ENCODE results near the gene NOX4. TPM values are rescaled to one million over a fixed set of nuclear protein-coding genes. Genes with fewer than 3 reads are reported as not detected.
A peak's percentile ranks its signal among the peaks of the same experiment; 100 is the strongest.

The NOX4 gene
- total RNA-seq (0.49 and 0.74 TPM in 2 replicates), polyA plus RNA-seq (1.1 TPM in 1 of 2 replicates, not detected in the other)

DNA sequence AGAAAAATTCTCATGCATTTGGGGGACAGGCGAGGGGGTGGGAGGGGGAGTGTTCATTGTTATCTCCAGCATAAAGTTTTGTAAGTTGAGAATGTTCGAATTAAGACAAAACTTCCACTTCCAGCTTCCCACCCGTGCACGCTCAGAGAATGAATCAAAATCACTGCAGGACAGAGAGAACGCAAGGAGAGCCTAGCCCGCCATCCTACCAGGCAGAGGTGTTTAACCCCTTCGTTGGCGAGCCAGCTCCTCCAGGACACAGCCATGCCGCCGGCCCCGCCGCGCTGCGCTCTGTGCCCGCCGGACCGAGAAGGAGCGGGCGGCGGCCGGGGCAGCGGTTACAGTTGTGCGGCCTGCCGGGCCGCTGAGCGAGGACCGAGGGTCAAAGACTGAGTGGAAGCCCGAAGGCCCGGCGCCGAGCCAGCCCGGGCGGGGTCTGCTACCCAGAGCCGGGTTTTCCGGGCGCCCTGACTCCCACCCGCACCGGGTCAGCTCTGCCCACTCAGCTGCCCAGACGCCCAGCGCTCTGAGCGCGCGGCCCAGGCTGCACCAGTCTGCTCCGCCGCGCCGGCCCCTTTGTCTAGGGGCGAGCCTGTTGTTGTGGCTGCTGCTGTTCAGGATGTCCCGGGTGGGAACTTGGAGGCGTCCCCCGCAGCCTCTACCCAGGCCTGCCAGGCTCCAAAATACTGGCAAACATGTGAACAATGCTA lies at the start of gene NOX4:
NOX4 (minus strand) TSS at position 395 of the 710 bp plus-strand sequence; CDS start at position 266, 129 bp downstream.
- Histone ChIP-seq H3K9me3 (ENCODE audit: low read depth) (no peaks in the 10 kb centered on the region), H3K36me3 (no peaks in the 10 kb centered on the region), H3K27me3 (peaks cover 5% of the 10 kb centered on the region), H3K4me3 (peak within 1 kb of the TSS; percentile 71), H3K4me1 (ENCODE audit: low read depth) (peaks cover 5% of the 10 kb centered on the region), H3K27ac (no peak within 1 kb of the TSS)
- no peak for TF ChIP-seq CTCF (IDR thresholded peaks at IDR 0.05; ENCODE audit: low read depth, low read length)
- DNase-seq (ENCODE audit: low read depth in 1 of 2, low spot score in 1 of 2) = peak; percentile 67 to 73

DNA sequence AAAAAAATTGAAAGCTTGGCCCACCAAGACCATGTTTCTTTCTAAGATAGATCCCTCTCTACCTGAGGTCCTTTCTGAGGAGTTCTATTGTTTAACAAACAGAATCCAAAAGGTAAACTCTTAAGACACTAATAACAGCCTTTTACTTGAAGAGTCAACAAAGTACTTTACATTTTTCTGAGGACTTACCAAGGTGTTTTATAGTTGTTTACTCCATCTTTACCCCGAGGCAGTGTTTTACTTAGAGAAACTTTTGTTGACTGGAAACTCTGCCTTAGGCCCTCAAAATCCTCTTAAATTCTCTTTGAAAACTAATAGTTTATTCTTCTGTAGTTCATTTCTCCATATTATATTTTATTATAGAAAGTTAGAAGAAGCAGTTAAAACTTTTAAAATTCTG lies 49.7 kb upstream of the NOX4 start:
- H3K27me3 ChIP-seq = no peaks in the 10 kb centered on the region
- no peaks in the 10 kb centered on the region for H3K9me3 ChIP-seq (ENCODE audit: low read depth)
- H3K4me1 ChIP-seq (ENCODE audit: low read depth) = no peaks in the 10 kb centered on the region
- H3K4me3 ChIP-seq = no peak overlapping the region
- H3K36me3 ChIP-seq = no peaks in the 10 kb centered on the region
- TF ChIP-seq CTCF (IDR thresholded peaks at IDR 0.05; ENCODE audit: low read depth, low read length) = no peak
- no peak for DNase-seq (ENCODE audit: low read depth in 1 of 2, low spot score in 1 of 2)
- no peak overlapping the region for H3K27ac ChIP-seq

DNA sequence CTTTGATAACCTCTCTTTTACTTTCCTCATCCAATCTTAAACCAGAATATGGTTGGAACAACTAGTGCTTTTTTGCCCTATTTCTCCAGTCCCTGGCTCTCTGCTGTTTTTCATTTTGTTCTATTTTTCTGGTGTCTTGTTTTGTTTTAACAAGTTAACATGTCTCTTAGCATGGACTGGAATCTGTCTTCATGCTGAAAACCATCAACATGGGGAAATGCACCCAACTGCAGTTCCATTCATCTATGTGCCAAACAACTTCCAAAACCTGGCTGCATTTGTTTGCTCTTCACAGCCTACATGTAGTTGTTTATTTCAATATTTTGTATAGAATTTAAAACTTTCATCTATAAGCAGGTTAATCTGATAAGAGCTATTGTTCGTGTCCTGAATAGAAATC lies 46.8 kb upstream of the NOX4 start:
- no peak for DNase-seq (ENCODE audit: low read depth in 1 of 2, low spot score in 1 of 2)

GRCh38 chr11:89536926-89537325 lies 45.8 kb upstream of the NOX4 start:
- DNase-seq (ENCODE audit: low read depth in 1 of 2, low spot score in 1 of 2) = no peak
- no peak overlapping the region for H3K4me3 ChIP-seq
- no peak overlapping the region for H3K27ac ChIP-seq
- no peaks in the 10 kb centered on the region for H3K9me3 ChIP-seq (ENCODE audit: low read depth)
- H3K36me3 ChIP-seq = no peaks in the 10 kb centered on the region
- TF ChIP-seq CTCF (IDR thresholded peaks at IDR 0.05; ENCODE audit: low read depth, low read length) = no peak
- H3K27me3 ChIP-seq = no peaks in the 10 kb centered on the region
- no peaks in the 10 kb centered on the region for H3K4me1 ChIP-seq (ENCODE audit: low read depth)

More for the DNA sequence above, 46.8 kb upstream of the NOX4 start:
- Histone ChIP-seq H3K9me3 (ENCODE audit: low read depth) (no peaks in the 10 kb centered on the region), H3K27me3 (no peaks in the 10 kb centered on the region), H3K4me3 (no peak overlapping the region), H3K36me3 (no peaks in the 10 kb centered on the region), H3K27ac (no peak overlapping the region), H3K4me1 (ENCODE audit: low read depth) (no peaks in the 10 kb centered on the region)
- no peak for TF ChIP-seq CTCF (IDR thresholded peaks at IDR 0.05; ENCODE audit: low read depth, low read length)

DNA sequence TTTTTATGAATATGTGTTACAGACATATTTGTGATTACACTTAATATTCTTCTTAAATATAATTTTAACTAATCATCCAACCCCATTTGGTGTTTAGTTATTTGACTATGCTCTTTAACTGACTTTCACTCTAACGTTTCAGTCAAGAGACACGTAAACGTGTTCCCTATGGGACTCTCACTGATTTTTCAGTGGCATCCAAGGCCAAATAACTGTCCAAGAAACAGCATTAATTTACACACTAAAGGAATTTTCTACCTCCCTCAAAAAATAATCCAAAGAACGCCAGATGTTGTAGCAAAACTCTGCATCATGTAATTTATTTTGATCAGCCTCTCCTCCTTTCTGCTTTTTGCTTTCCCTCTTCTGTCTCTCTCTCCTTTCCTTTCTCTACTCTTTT lies 44.0 kb upstream of the NOX4 start:
- TF ChIP-seq CTCF (IDR thresholded peaks at IDR 0.05; ENCODE audit: low read depth, low read length) = no peak
- no peak for DNase-seq (ENCODE audit: low read depth in 1 of 2, low spot score in 1 of 2)
- H3K9me3 ChIP-seq (ENCODE audit: low read depth) = no peaks in the 10 kb centered on the region
- no peaks in the 10 kb centered on the region for H3K27me3 ChIP-seq
- no peaks in the 10 kb centered on the region for H3K4me1 ChIP-seq (ENCODE audit: low read depth)
- no peaks in the 10 kb centered on the region for H3K36me3 ChIP-seq
- no peak overlapping the region for H3K27ac ChIP-seq
- H3K4me3 ChIP-seq = no peak overlapping the region

Measured in cardiac muscle cell (in vitro differentiated cells and primary cell).